Suprapubic skin (tissue), 4 donors: ENCODE measurements around the gene VPS13C.

Source experiments
- CTCF ChIP-seq, 2 donors: fragments of 200-600 bp in 1 of 2; fragments of 450-650 bp in 1 of 2; sonication (generic) in 1 of 2; IDR thresholded peaks; one replicate each; pipeline ENCODE4 v1.5.1; 2016 to 2019; ENCODE audit warnings: antibody characterized with exemption in 2 of 2, mild to moderate bottlenecking in 1 of 2, moderate library complexity in 1 of 2
- EP300 ChIP-seq: sonication (generic); formaldehyde crosslinking; IDR thresholded peaks from one replicate; pipeline ENCODE4 v1.6.1; 2017; ENCODE audit warnings: antibody characterized with exemption
- POLR2A ChIP-seq, 2 donors: fragments of 450-650 bp; IDR thresholded peaks; one replicate each; pipeline ENCODE4 v1.6.1; 2017; ENCODE audit warnings: antibody characterized with exemption in 2 of 2, mild to moderate bottlenecking in 2 of 2, moderate library complexity in 2 of 2
- POLR2AphosphoS5 ChIP-seq, 3 donors: sonication (generic); formaldehyde crosslinking; IDR thresholded peaks; one replicate each; pipeline ENCODE4 v1.6.1; 2017; ENCODE audit warnings: antibody characterized with exemption in 3 of 3

- TF ChIP-seq CTCF (IDR thresholded peaks at IDR 0.05) (no peak), EP300 (no peak), POLR2AphosphoS5 (IDR thresholded peaks at IDR 0.05) (no peak), POLR2A (IDR thresholded peaks at IDR 0.05) (no peak)
These were observed 33.6 kb upstream of the VPS13C start for GRCh38 chr15:62093809-62094208.
